Activated CD4-positive, alpha-beta T cell treated with anti-CD3 and anti-CD28 coated beads, Interleukin-2, amount 10 ng/mL, durations not matched to agents 7 days and 5 days (primary cell): Measurements from ENCODE around the gene RNF214. TPM values are rescaled to one million over a fixed set of nuclear protein-coding genes. Genes with fewer than 3 reads are reported as not detected.

Experiments used
- CTCF ChIA-PET: fragments of 350-600 bp; sonication (Branson Sonifier 250); formaldehyde crosslinking; loops from one replicate; lab custom pipeline; 2021; ENCODE audit warnings: antibody characterized with exemption; lab: Charles Lee
- POLR2A ChIA-PET: fragments of 350-600 bp; sonication (Branson Sonifier 250); formaldehyde crosslinking; loops from one replicate; lab custom pipeline; 2021; ENCODE audit warnings: antibody characterized with exemption; lab: Charles Lee
- DNase-seq: peaks from one replicate; pipeline ENCODE4 v3.0.0-alpha.2; 2020
- H3K27ac Mint-ChIP-seq: one replicate; pipeline ENCODE4 v1.8.0; 2021; ENCODE audit warnings: mild to moderate bottlenecking, moderate library complexity, mixed read lengths
- H3K27me3 Mint-ChIP-seq: one replicate; pipeline ENCODE4 v1.8.0; 2021; ENCODE audit warnings: mixed read lengths
- H3K36me3 Mint-ChIP-seq: one replicate; pipeline ENCODE4 v1.8.0; 2021; ENCODE audit warnings: low read depth, mixed read lengths
- H3K4me1 Mint-ChIP-seq: one replicate; pipeline ENCODE4 v1.8.0; 2021; ENCODE audit warnings: mixed read lengths
- H3K4me3 Mint-ChIP-seq: one replicate; pipeline ENCODE4 v1.8.0; 2021; ENCODE audit warnings: mild to moderate bottlenecking, moderate library complexity, mixed read lengths
- H3K9me3 Mint-ChIP-seq: one replicate; pipeline ENCODE4 v1.8.0; 2021; ENCODE audit warnings: mixed read lengths
- total RNA-seq, 2 experiments: library from RNA; stranded (reverse); gene quantifications; one replicate each; pipeline ENCODE4 v1.2.3, GENCODE V29; 2021

The RNF214 gene
- total RNA-seq, 2 experiments from 2014 or later: 22.2 to 23.8 TPM

DNA sequence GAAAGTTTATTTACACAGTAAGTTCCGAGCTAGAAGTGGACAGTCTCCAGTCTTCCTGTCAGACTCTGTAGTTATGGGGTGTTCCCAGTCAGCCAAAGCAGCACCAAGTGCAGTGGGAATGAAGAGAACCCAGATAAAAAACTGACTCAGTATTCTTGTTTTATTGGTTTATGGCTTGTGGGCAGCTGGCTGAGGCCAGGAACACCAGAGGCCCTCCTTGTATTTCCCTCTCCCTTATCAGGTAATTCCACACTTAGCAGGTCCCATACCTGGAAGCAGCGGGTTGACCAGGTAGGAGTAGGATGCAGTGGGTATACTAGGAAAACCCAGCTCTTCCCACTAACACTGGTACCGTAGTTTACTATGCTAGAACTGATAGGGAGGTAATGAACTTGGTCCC lies 55.2 kb downstream of the RNF214 start:
- no peaks in the 10 kb centered on the region for H3K4me1 Mint-ChIP-seq
- POLR2A ChIA-PET: no interaction called here
- peaks cover 23% of the 10 kb centered on the region for H3K36me3 Mint-ChIP-seq
- H3K9me3 Mint-ChIP-seq: no peaks in the 10 kb centered on the region
- no peaks in the 10 kb centered on the region for H3K27me3 Mint-ChIP-seq
- no peak for DNase-seq
- CTCF ChIA-PET: interaction anchor here (0.6 kb wide), 1 partner anchor 1325 kb away, joined by 3 read pairs; no protein-coding TSS in a partner anchor
- H3K4me3 Mint-ChIP-seq: no peak overlapping the region
- no peak overlapping the region for H3K27ac Mint-ChIP-seq

DNA sequence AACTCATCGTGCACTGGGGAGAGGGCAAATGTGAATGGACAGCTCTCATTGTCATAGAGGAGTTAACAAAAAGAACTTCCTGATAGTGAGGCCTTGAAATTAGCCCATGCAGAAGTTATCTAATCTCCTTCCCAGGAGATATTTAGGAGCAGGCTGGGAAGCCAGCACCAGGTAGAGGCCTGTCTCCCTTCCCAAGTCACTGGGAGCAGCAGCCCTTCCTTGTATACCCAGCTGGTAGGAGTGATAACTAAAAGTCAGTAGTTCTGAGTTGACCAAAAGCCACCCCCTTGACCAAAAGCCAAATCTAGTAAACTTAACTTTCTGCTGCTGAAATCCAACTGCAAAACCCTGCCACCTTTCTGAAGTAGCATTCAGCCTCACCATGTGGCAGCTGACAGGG lies 57.3 kb downstream of the RNF214 start:
- no peak overlapping the region for H3K4me3 Mint-ChIP-seq
- ChIA-PET POLR2A (no interaction called here), CTCF (no interaction called here)
- no peaks in the 10 kb centered on the region for H3K9me3 Mint-ChIP-seq
- no peak overlapping the region for H3K27ac Mint-ChIP-seq
- H3K36me3 Mint-ChIP-seq: peaks cover 21% of the 10 kb centered on the region
- H3K4me1 Mint-ChIP-seq: no peaks in the 10 kb centered on the region
- DNase-seq: no peak
- H3K27me3 Mint-ChIP-seq: no peaks in the 10 kb centered on the region

DNA sequence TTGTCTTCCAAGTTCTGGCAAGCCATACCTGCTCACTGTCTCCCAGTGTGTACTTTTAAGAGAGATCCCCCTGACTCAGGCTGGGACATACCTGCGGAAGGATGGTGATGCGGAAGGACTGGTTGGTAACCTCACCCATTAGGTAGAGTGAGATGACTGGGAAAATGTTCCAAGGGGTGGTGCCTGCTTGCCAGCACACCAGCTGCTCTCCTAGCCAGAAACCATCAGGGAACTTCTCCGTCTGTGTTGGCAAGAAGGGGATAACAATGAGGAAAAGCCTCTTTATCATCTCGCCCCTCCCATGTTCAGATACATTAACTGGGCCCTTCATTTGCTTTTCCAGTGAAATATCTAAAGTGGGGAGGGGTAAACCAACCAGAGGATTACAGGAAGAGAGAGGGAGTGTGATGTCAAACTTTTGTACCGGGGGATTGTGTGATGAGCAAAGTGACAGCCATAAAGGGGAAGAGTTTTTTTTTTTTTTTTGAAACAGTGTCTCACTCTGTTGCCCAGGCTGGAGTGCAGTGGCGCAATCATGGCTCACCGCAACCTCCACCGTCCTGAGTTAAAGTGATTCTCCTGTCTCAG lies 58.4 kb downstream of the RNF214 start, which contains the start of gene BACE1-AS:
BACE1-AS (plus strand) TSS at position 538 of the 588 bp plus-strand sequence.
- CTCF ChIA-PET: no interaction called here

DNA sequence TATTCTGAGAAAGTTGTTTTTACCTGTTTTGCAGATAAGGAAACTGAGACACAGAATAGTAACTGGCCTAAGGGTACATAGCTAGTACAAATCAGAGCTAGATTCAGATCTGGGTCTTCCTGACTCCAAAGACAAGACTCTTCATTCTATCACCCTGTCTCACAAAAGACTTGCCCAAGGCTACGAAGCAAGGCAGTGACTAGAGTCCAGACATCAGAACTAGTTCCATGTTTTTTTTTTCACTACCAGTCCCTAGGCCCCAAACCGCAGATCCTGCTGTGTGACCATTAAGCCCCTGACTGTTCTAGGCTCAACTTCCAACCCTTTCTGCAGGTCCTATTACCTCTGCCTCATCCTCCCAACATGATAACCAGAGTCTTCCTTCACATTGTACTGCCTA lies 60.1 kb downstream of the RNF214 start:
- Mint-ChIP-seq H3K27me3 (no peaks in the 10 kb centered on the region), H3K27ac (no peak overlapping the region), H3K36me3 (peaks cover 7% of the 10 kb centered on the region), H3K9me3 (no peaks in the 10 kb centered on the region), H3K4me3 (no peak overlapping the region), H3K4me1 (no peaks in the 10 kb centered on the region)
- POLR2A ChIA-PET: no interaction called here
- CTCF ChIA-PET: interaction anchor here (0.7 kb wide), 1 partner anchor 18 kb away, joined by 3 read pairs; no protein-coding TSS in a partner anchor
- DNase-seq: no peak

More for the DNA sequence above, 58.4 kb downstream of the RNF214 start, which contains the start of gene BACE1-AS:
- H3K27ac Mint-ChIP-seq: no peak within 1 kb of the TSS
- H3K36me3 Mint-ChIP-seq: peaks cover 12% of the 10 kb centered on the region
- no peak within 1 kb of the TSS for H3K4me3 Mint-ChIP-seq
- H3K27me3 Mint-ChIP-seq: no peaks in the 10 kb centered on the region
- no peaks in the 10 kb centered on the region for H3K9me3 Mint-ChIP-seq
- POLR2A ChIA-PET: no interaction called here
- DNase-seq: no peak
- no peaks in the 10 kb centered on the region for H3K4me1 Mint-ChIP-seq

DNA sequence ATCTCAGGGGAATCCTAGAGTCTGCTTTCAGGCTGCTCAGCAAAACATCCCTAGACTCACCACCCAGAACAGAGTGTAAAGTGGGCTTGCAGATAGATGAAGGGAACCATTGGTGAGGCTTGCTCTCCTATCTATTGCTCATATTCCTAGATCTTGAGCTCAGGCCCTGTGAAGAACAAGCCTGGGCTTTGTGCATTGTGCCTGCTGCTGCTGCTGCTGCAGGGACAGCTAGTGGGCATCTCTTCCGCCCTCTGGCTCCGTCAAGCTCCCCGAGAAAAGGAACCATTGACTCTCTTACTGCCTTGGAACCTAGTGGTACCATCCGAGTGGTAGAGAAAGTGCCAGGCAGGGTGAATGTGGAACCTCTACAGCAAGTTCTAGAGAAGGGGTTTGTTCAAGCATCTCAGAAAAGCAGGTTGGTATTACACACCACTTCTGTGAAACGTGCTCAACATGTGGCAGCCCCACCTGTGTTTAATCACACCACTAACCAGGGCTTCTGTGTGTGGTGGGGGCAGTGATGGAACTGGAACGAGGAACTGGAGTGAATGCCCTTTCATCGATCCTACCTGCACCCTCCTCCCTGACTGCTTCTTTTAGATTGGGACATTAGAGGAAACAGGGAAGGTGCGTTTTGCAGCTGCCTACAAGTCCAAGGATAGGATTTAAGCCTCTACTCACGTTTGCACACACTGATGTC lies 63.1 kb downstream of the RNF214 start:
- Mint-ChIP-seq H3K36me3 (no peaks in the 10 kb centered on the region), H3K27me3 (no peaks in the 10 kb centered on the region), H3K9me3 (no peaks in the 10 kb centered on the region), H3K4me1 (no peaks in the 10 kb centered on the region), H3K27ac (no peak overlapping the region), H3K4me3 (no peak overlapping the region)
- no peak for DNase-seq
- ChIA-PET CTCF (interaction anchor here (0.5 kb wide), 1 partner anchor 471 kb away, joined by 3 read pairs; no protein-coding TSS in a partner anchor), POLR2A (no interaction called here)

DNA sequence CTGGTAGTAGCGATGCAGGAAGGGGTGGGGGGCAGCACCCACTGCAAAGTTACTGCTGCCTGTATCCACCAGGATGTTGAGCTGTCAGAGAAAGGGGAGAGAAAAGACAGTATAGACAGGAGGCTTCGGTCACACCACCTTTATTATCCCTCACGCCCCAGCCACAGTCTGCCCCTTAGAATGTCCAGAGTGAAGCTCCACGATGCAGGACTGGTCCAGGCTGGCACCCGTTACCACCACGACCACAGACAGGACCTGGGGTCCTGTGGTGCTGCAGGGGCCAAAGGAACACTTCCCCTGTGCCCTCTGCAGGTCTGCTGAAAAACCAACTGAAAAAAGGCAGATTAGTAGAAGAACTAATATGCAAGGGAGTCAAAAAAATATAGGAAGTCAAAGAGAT lies 64.4 kb downstream of the RNF214 start:
- no peak overlapping the region for H3K4me3 Mint-ChIP-seq
- no peaks in the 10 kb centered on the region for H3K9me3 Mint-ChIP-seq
- no peaks in the 10 kb centered on the region for H3K27me3 Mint-ChIP-seq
- no peak for DNase-seq
- ChIA-PET POLR2A (no interaction called here), CTCF (no interaction called here)
- no peaks in the 10 kb centered on the region for H3K36me3 Mint-ChIP-seq
- no peak overlapping the region for H3K27ac Mint-ChIP-seq
- H3K4me1 Mint-ChIP-seq: no peaks in the 10 kb centered on the region

DNA sequence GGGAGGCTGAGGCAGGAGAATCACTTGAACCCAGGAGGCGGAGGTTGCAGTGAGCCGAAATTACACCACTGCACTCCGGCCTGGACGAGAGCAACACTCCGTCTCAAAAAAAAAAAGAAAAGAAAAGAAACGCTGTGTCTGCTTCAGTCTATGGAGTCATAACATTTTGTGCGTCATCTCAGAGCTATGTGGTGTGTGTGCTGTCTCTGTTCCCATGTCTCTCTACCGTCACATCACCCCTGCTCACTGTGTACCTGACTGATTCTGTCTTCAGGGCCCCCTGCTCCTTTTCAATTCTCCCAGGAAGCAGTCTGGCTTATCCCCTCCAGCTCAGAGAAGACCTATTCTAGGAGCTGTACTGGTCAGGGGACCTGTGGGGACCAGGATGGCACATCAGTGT lies 65.7 kb downstream of the RNF214 start:
- Mint-ChIP-seq H3K4me1 (no peaks in the 10 kb centered on the region), H3K27me3 (no peaks in the 10 kb centered on the region), H3K36me3 (no peaks in the 10 kb centered on the region), H3K4me3 (no peak overlapping the region), H3K27ac (no peak overlapping the region), H3K9me3 (no peaks in the 10 kb centered on the region)
- ChIA-PET POLR2A (no interaction called here), CTCF (no interaction called here)
- no peak for DNase-seq

DNA sequence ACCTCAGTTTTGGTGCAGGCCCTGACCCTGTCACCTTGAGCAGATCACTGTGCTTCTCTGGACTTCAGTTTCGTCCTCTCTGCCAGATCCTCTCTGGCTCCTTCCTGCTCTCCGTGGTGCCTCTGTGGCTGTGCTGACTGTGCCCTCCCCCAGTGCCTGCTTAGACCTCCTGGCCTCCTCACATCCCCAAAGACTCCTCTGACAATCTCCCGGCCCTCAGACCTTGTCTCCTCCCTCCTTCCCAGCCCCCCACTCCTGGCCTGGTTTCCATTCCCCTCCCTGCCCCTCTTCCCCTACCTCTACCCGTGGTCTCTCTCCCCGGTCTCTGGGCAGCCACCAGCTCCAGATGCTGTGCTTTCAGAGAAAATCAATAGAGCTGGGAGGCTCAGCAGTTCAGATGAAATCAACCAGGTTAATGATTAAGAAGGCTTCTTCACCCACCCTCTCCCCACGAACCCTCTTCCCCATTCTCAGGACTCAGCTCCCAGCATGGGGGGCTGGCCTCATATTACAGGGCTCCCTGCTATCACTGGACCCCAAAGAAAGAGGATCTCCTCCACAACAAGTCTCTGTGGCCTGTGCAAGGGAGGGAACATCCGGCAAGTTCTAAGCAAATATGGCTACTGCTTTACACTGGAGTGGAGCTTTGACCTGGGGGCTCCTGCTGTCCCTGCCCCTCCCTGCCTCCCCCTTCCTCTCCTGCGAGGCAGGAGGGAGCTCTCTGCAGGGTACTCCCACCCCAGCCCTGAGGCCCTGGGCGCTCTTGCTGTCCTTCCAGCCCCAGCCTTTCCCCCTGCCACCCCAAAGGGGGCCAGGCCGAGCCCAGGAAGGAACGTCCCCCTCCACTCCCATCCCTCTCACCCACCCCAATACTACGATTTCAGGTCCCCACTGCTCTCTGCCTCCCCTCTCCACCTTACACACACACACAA lies 67.1 kb downstream of the RNF214 start:
- Mint-ChIP-seq H3K4me3 (no peak overlapping the region), H3K27me3 (peaks cover 1% of the 10 kb centered on the region), H3K27ac (no peak overlapping the region), H3K4me1 (no peaks in the 10 kb centered on the region), H3K36me3 (no peaks in the 10 kb centered on the region), H3K9me3 (no peaks in the 10 kb centered on the region)
- CTCF ChIA-PET: interaction anchor here (1.2 kb wide), 1 partner anchor 28 kb away, joined by 3 read pairs; the partner anchor contains the start of gene CEP164
- no peak for DNase-seq
- POLR2A ChIA-PET: no interaction called here

DNA sequence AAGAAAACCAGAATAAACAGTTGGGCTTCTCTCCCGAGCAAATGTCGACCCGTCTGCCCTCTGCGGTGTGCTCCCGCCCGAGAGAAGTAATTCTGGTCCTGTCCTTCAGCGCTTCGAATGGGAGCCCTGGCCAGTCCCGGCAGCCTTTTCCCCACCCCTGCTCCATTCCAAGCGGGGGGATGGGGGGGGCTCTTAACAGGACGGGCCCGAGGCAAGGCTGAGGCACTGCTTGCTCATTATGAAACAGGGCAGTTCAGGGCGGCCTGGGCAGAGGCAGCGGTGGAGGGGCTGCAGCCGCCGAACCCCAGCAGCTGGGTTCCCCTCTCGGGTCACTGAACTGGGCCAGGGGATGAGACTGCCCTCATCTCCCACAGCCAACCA lies 67.8 kb downstream of the RNF214 start:
- POLR2A ChIA-PET: no interaction called here
- Mint-ChIP-seq H3K4me1 (no peaks in the 10 kb centered on the region), H3K27me3 (peaks cover 1% of the 10 kb centered on the region), H3K4me3 (no peak overlapping the region), H3K36me3 (no peaks in the 10 kb centered on the region), H3K9me3 (no peaks in the 10 kb centered on the region), H3K27ac (no peak overlapping the region)
- no peak for DNase-seq
- CTCF ChIA-PET: interaction anchor here (1.2 kb wide), 1 partner anchor 28 kb away, joined by 3 read pairs; the partner anchor contains the start of gene CEP164

DNA sequence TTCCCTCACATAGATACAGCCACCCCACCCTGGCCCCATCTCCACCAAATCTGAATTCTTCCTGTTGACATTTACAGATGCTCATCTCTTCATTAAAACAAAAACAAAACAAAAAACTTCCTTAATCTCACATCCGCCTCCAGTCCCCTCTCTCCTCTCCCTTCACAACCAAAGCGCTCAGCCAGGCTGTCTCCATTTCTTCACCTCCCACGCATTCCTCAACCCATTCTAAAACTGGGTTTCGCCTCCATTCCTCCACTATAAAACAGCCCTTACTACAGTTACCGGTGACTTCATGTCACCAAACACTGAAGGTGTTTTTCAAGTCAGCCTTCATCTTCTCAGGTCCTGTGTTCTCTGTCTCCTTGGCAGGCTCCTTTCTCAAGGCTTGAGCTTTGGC lies 68.3 kb downstream of the RNF214 start:
- no peaks in the 10 kb centered on the region for H3K4me1 Mint-ChIP-seq
- ChIA-PET CTCF (interaction anchor here (1.2 kb wide), 1 partner anchor 27 kb away, joined by 3 read pairs; the partner anchor contains the start of gene CEP164), POLR2A (no interaction called here)
- no peak for DNase-seq
- H3K36me3 Mint-ChIP-seq: no peaks in the 10 kb centered on the region
- no peak overlapping the region for H3K27ac Mint-ChIP-seq
- H3K4me3 Mint-ChIP-seq: no peak overlapping the region
- H3K9me3 Mint-ChIP-seq: no peaks in the 10 kb centered on the region
- peaks cover 1% of the 10 kb centered on the region for H3K27me3 Mint-ChIP-seq

DNA sequence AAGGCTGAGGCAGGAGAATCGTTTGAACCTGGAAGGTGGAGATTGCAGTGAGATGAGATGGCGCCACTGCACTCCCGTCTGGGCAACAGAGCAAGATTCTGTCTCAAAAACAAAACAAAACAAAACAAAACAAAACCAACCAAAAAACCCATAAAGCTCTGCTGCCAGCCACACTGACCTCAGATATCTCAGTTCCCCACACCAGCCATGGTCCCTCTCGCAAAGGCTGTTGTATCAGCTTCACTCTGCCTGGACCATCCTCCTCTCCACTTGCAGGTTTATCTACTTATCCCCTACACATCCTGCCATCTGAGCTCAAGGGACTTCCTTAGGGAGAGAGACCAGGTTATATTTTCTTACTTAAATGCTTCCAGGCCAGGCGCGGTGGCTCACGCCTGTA lies 69.8 kb downstream of the RNF214 start:
- Mint-ChIP-seq H3K36me3 (no peaks in the 10 kb centered on the region), H3K27me3 (peaks cover 1% of the 10 kb centered on the region), H3K4me1 (no peaks in the 10 kb centered on the region), H3K9me3 (no peaks in the 10 kb centered on the region), H3K27ac (no peak overlapping the region), H3K4me3 (no peak overlapping the region)
- no peak for DNase-seq
- ChIA-PET POLR2A (no interaction called here), CTCF (no interaction called here)

DNA sequence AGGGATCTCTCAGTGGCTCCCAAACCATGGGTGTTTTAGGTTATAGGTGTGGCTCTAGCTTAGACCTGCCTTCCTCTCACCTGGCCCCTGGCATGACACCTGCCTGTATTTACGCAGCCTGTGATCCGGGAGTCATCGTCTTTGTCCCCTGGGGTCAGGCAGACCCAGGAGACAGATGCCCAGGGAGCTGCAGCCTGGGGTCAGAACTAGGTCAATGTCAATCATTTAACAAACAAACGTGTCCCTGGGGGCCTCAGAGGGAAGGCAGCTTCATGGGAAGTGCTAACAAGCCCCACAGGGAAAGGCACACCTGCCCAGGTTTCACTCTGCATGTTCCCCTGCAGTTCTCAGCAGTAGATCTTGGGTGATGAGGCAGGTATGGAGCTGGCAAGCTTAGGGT lies 70.6 kb downstream of the RNF214 start:
- no peak overlapping the region for H3K27ac Mint-ChIP-seq
- H3K4me1 Mint-ChIP-seq: no peaks in the 10 kb centered on the region
- no peaks in the 10 kb centered on the region for H3K9me3 Mint-ChIP-seq
- no peak for DNase-seq
- POLR2A ChIA-PET: no interaction called here
- no peak overlapping the region for H3K4me3 Mint-ChIP-seq
- H3K27me3 Mint-ChIP-seq: peaks cover 1% of the 10 kb centered on the region
- H3K36me3 Mint-ChIP-seq: no peaks in the 10 kb centered on the region
- CTCF ChIA-PET: interaction anchor here (0.6 to 0.7 kb wide), 3 partner anchors 9 to 232 kb away, joined by 3 to 4 read pairs (median 3); no protein-coding TSS in a partner anchor
